ENCODE data around the gene L3MBTL3. TPM values are rescaled to one million over a fixed set of nuclear protein-coding genes. Genes with fewer than 3 reads are reported as not detected.
A peak's percentile ranks its signal among the peaks of the same experiment; 100 is the strongest.
"Not testable (repeated sequence)": the region's sequence is repeated elsewhere in the genome, so short reads cannot be mapped to it uniquely, and the experiment has no call there.

The L3MBTL3 gene
- total RNA-seq, 1 donor from 2014 or later: 9.5 TPM

- TF ChIP-seq CTCF (IDR thresholded peaks at IDR 0.05; ENCODE audit: insufficient read depth, low read length, poor library complexity, severe bottlenecking): no peak
- Histone ChIP-seq H3K4me3 (ENCODE audit: low read depth, low read length) (no peak overlapping the region), H3K36me3 (ENCODE audit: control insufficient read depth, insufficient read depth, low read length) (no peaks in the 10 kb centered on the region), H3K27me3 (ENCODE audit: control insufficient read depth, insufficient read depth, low read length) (no peaks in the 10 kb centered on the region)
- no peak for DNase-seq (ENCODE audit: low read depth)
Measured at GRCh38 chr6:130163266-130163665, 144.9 kb downstream of the L3MBTL3 start.

GRCh38 chr6:130164251-130164650 is 145.9 kb downstream of the L3MBTL3 start:
- Histone ChIP-seq H3K4me3 (ENCODE audit: low read depth, low read length) (no peak overlapping the region), H3K27me3 (ENCODE audit: control insufficient read depth, insufficient read depth, low read length) (no peaks in the 10 kb centered on the region), H3K36me3 (ENCODE audit: control insufficient read depth, insufficient read depth, low read length) (no peaks in the 10 kb centered on the region)
- no peak for TF ChIP-seq CTCF (IDR thresholded peaks at IDR 0.05; ENCODE audit: insufficient read depth, low read length, poor library complexity, severe bottlenecking)
- no peak for DNase-seq (ENCODE audit: low read depth)

DNA sequence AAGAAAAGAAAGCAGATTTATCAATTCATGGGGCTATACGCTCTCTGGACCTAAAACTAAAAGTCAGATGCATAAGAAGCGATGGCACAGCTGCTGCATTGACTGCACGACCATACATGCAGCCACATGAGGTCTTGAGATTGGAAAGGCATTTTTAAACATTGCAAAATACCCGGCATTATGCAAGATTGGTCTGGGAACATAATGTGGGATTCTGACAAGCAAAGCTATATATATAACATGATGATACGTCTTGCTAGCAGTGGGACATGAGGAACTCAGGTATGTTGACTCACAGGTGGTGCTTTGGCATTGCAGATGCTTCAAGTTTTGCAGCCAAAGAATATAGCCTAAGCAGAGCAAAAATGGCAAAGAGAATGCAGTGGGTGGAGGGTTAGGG is 149.3 kb downstream of the L3MBTL3 start:
- TF ChIP-seq CTCF (IDR thresholded peaks at IDR 0.05; ENCODE audit: insufficient read depth, low read length, poor library complexity, severe bottlenecking): no peak
- no peak for DNase-seq (ENCODE audit: low read depth)
- Histone ChIP-seq H3K36me3 (ENCODE audit: control insufficient read depth, insufficient read depth, low read length) (no peaks in the 10 kb centered on the region), H3K4me3 (ENCODE audit: low read depth, low read length) (no peak overlapping the region), H3K27me3 (ENCODE audit: control insufficient read depth, insufficient read depth, low read length) (no peaks in the 10 kb centered on the region)

- not testable (repeated sequence) for DNase-seq (ENCODE audit: low read depth); H3K36me3 ChIP-seq (ENCODE audit: control insufficient read depth, insufficient read depth, low read length); H3K4me3 ChIP-seq (ENCODE audit: low read depth, low read length); H3K27me3 ChIP-seq (ENCODE audit: control insufficient read depth, insufficient read depth, low read length)
Measured at GRCh38 chr6:130170160-130170559, 151.8 kb downstream of the L3MBTL3 start.

GRCh38 chr6:130173377-130174004 is 155.1 kb downstream of the L3MBTL3 start:
- not testable (repeated sequence) for H3K36me3 ChIP-seq (ENCODE audit: control insufficient read depth, insufficient read depth, low read length); DNase-seq (ENCODE audit: low read depth); H3K4me3 ChIP-seq (ENCODE audit: low read depth, low read length); H3K27me3 ChIP-seq (ENCODE audit: control insufficient read depth, insufficient read depth, low read length)

GRCh38 chr6:130176378-130176777 is 158.0 kb downstream of the L3MBTL3 start:
- no peaks in the 10 kb centered on the region for H3K36me3 ChIP-seq (ENCODE audit: control insufficient read depth, insufficient read depth, low read length)
- TF ChIP-seq CTCF (IDR thresholded peaks at IDR 0.05; ENCODE audit: insufficient read depth, low read length, poor library complexity, severe bottlenecking): no peak

DNA sequence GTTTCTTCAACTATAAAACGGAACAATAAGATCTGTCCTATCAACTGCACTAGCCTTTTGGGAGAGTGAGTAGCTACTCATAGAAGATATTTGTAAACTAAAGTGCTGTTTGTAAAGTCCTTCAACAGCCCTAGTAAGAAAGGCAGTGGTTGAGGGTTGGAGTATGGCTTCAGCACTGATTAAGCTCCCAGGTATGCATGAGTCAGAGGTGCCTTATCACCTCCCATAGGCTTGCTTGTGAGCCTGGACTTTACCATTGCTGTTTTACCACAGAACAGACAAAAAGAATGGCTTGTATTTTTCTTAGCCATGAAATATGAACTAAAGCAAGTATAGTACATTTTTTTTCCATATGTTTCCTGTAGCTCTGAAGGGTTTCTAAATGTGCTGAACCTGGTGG is 160.3 kb downstream of the L3MBTL3 start:
- Histone ChIP-seq H3K4me3 (ENCODE audit: low read depth, low read length) (no peak overlapping the region), H3K36me3 (ENCODE audit: control insufficient read depth, insufficient read depth, low read length) (no peaks in the 10 kb centered on the region), H3K27me3 (ENCODE audit: control insufficient read depth, insufficient read depth, low read length) (no peaks in the 10 kb centered on the region)
- TF ChIP-seq CTCF (IDR thresholded peaks at IDR 0.05; ENCODE audit: insufficient read depth, low read length, poor library complexity, severe bottlenecking): no peak
- peak; percentile 84 for DNase-seq (ENCODE audit: low read depth)

More at GRCh38 chr6:130176378-130176777, 158.0 kb downstream of the L3MBTL3 start:
- Histone ChIP-seq H3K4me3 (ENCODE audit: low read depth, low read length) (no peak overlapping the region), H3K27me3 (ENCODE audit: control insufficient read depth, insufficient read depth, low read length) (no peaks in the 10 kb centered on the region)
- no peak for DNase-seq (ENCODE audit: low read depth)
